Neural cell (in vitro differentiated cells): ENCODE data around the gene LYPD3. TPM values are rescaled to one million over a fixed set of nuclear protein-coding genes. Genes with fewer than 3 reads are reported as not detected.

Experiments used
- H2AFZ ChIP-seq: fragments of 200-600, 300-800 bp; sonication (generic), shearing (Covaris generic); 2 replicates; pipeline ENCODE4 v1.6.0; 2014; ENCODE audit warnings: low read depth, mild to moderate bottlenecking, antibody characterized with exemption, low read length, moderate library complexity
- H3F3A ChIP-seq: fragments of 200-600 bp; shearing (Covaris generic); 2 replicates; pipeline ENCODE4 v1.6.1; 2016; ENCODE audit warnings: mild to moderate bottlenecking, moderate library complexity, mixed read lengths, antibody characterized with exemption, low read length; ENCODE audit not compliant: insufficient read depth, poor library complexity, severe bottlenecking
- H3K27ac ChIP-seq: fragments of 200-600, 300-800 bp; sonication (generic), shearing (Covaris generic); 2 replicates; pipeline ENCODE4 v1.5.1; 2014; ENCODE audit warnings: mild to moderate bottlenecking, low read length, moderate library complexity
- H3K27me3 ChIP-seq: fragments of 300-800, 200-600 bp; sonication (generic), shearing (Covaris generic); 2 replicates; pipeline ENCODE4 v1.6.0; 2014; ENCODE audit warnings: mild to moderate bottlenecking, low read depth, low read length, moderate library complexity; ENCODE audit not compliant: insufficient read depth
- H3K36me3 ChIP-seq: fragments of 300-800, 200-600 bp; sonication (generic), shearing (Covaris generic); 2 replicates; pipeline ENCODE4 v1.5.1; 2014; ENCODE audit warnings: mild to moderate bottlenecking, antibody characterized with exemption, low read length, moderate library complexity; ENCODE audit not compliant: insufficient read depth
- H3K4me2 ChIP-seq: fragments of 300-800, 200-600 bp; sonication (generic), shearing (Covaris generic); 2 replicates; pipeline ENCODE4 v1.6.0; 2014; ENCODE audit warnings: mild to moderate bottlenecking, low read length
- H3K4me3 ChIP-seq: fragments of 300-800, 200-600 bp; sonication (generic), shearing (Covaris generic); 2 replicates; pipeline ENCODE4 v1.5.1; 2014; ENCODE audit warnings: mild to moderate bottlenecking, low read length, moderate library complexity
- H3K79me2 ChIP-seq: fragments of 200-600 bp; shearing (Covaris generic); replicated peaks from 2 replicates; pipeline ENCODE4 v1.6.0; 2014; ENCODE audit warnings: mild to moderate bottlenecking, low read length, moderate library complexity; ENCODE audit not compliant: insufficient read depth
- H3K9ac ChIP-seq: fragments of 300-800, 200-600 bp; sonication (generic), shearing (Covaris generic); 2 replicates; pipeline ENCODE4 v1.6.1; 2016; ENCODE audit warnings: mild to moderate bottlenecking, low read length, mixed read lengths
- H3K9me2 ChIP-seq: fragments of 200-600 bp; shearing (Covaris generic); 2 replicates; pipeline ENCODE4 v1.6.1; 2016; ENCODE audit warnings: mild to moderate bottlenecking, low read length, mixed read lengths; ENCODE audit not compliant: insufficient read depth
- H3K9me3 ChIP-seq: fragments of 200-600, 300-800 bp; sonication (generic), shearing (Covaris generic); 2 replicates; pipeline ENCODE4 v1.6.1; 2016; ENCODE audit warnings: mild to moderate bottlenecking, mixed run types, low read length, moderate library complexity, mixed read lengths
- H4K20me1 ChIP-seq: fragments of 200-600 bp; shearing (Covaris generic); 2 replicates; pipeline ENCODE4 v1.6.1; 2016; ENCODE audit warnings: mild to moderate bottlenecking, mixed run types; ENCODE audit not compliant: insufficient read depth
- CTCF ChIP-seq: fragments of 450-650 bp; IDR thresholded peaks from 2 replicates; pipeline ENCODE4 v1.5.1; 2014; ENCODE audit warnings: antibody characterized with exemption, mild to moderate bottlenecking, moderate library complexity; ENCODE audit not compliant: poor library complexity, severe bottlenecking
- EP300 ChIP-seq: fragments of 450-650 bp; conservative IDR thresholded peaks from 2 replicates; pipeline ENCODE4 v1.6.1; 2014; ENCODE audit warnings: antibody characterized with exemption, mild to moderate bottlenecking, moderate library complexity; ENCODE audit not compliant: poor library complexity, severe bottlenecking
- EZH2 ChIP-seq: fragments of 200-600, 300-800 bp; shearing (Covaris generic), sonication (generic); IDR thresholded peaks from 2 replicates; pipeline ENCODE4 v1.6.1; 2014; ENCODE audit warnings: antibody characterized with exemption, low read length, borderline replicate concordance, mild to moderate bottlenecking; ENCODE audit not compliant: insufficient read depth, poor library complexity, severe bottlenecking
- MXI1 ChIP-seq: fragments of 450-650 bp; conservative IDR thresholded peaks from 2 replicates; pipeline ENCODE4 v1.6.1; 2014; ENCODE audit warnings: antibody characterized with exemption, mild to moderate bottlenecking; ENCODE audit not compliant: poor library complexity, severe bottlenecking
- POLR2AphosphoS5 ChIP-seq: IDR thresholded peaks from 2 replicates; pipeline ENCODE4 v1.6.1; 2012
- RAD21 ChIP-seq: fragments of 450-650 bp; conservative IDR thresholded peaks from 2 replicates; pipeline ENCODE4 v1.6.1; 2014; ENCODE audit warnings: antibody characterized with exemption, mild to moderate bottlenecking, moderate library complexity
- REST ChIP-seq: IDR thresholded peaks from 2 replicates; pipeline ENCODE4 v1.6.1; 2012; ENCODE audit warnings: borderline replicate concordance
- SMC3 ChIP-seq: fragments of 450-650 bp; conservative IDR thresholded peaks from 2 replicates; pipeline ENCODE4 v1.6.1; 2014; ENCODE audit warnings: antibody characterized with exemption, mild to moderate bottlenecking, moderate library complexity; ENCODE audit not compliant: poor library complexity
- TAF1 ChIP-seq: IDR thresholded peaks from 2 replicates; pipeline ENCODE4 v1.6.1; 2012; ENCODE audit warnings: low read depth
- polyA plus RNA-seq: library from polyadenylated mRNA; depleted of rRNA; stranded (reverse); fragments of >200 nt; gene quantifications from 2 replicates; pipeline ENCODE4 v1.2.3, GENCODE V29; 2014

Gene LYPD3
- polyA plus RNA-seq, 1 donor from 2014 or later: not detected

GRCh38 chr19:43498233-43498842, 32.9 kb upstream of the LYPD3 start:
- no peak overlapping the region for H3K4me3 ChIP-seq
- TF ChIP-seq EP300 (no peak), REST (no peak), SMC3 (no peak), EZH2 (no peak), POLR2AphosphoS5 (no peak), CTCF (no peak), TAF1 (no peak), MXI1 (no peak), RAD21 (no peak)

GRCh38 chr19:43496960-43497359, 31.6 kb upstream of the LYPD3 start:
- TF ChIP-seq RAD21: no peak
- no peak for TF ChIP-seq EP300
- no peak for TF ChIP-seq EZH2
- no peak for TF ChIP-seq REST
- no peak for TF ChIP-seq MXI1
- no peak for TF ChIP-seq POLR2AphosphoS5
- TF ChIP-seq CTCF: no peak
- Histone ChIP-seq H3K9me3 (no peaks in the 10 kb centered on the region), H4K20me1 (no peaks in the 10 kb centered on the region), H3K27me3 (no peaks in the 10 kb centered on the region), H3F3A (no peaks in the 10 kb centered on the region), H3K4me3 (no peak overlapping the region), H3K27ac (no peak overlapping the region), H3K36me3 (no peaks in the 10 kb centered on the region), H3K79me2 (no peaks in the 10 kb centered on the region), H3K9me2 (no peaks in the 10 kb centered on the region), H3K4me2 (no peak overlapping the region), H2AFZ (no peak overlapping the region), H3K9ac (no peak overlapping the region)

More at GRCh38 chr19:43498233-43498842, 32.9 kb upstream of the LYPD3 start:
- Histone ChIP-seq H4K20me1 (no peaks in the 10 kb centered on the region), H3K27me3 (no peaks in the 10 kb centered on the region), H3F3A (no peaks in the 10 kb centered on the region), H2AFZ (no peak overlapping the region), H3K36me3 (no peaks in the 10 kb centered on the region), H3K79me2 (no peaks in the 10 kb centered on the region), H3K9me2 (no peaks in the 10 kb centered on the region), H3K9me3 (no peaks in the 10 kb centered on the region), H3K9ac (no peak overlapping the region), H3K4me2 (no peak overlapping the region), H3K27ac (no peak overlapping the region)
